ENCODE data around the gene PLCH2.

PLCH2 gene

DNA sequence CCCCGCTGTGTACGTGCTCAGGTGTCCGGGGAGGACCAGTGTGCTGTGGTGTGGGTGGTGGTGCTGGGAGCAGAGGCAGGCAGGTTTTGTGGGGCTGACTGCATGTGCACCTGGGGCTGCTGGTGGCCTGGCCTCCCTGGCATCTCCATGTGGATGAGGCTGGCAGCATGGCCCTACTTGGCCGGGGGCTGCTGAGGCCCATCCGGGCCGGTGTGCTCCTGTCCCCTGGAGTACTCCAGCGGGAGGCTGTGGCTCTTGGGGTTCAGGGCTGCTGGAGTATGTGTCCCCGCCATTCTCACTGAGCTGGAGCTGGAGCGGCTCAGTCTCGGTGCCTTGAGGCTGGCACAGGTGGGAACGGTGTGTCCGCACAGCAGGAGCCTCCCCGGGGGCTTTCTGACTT is 42.9 kb upstream of the PLCH2 start:
- H4K20me1 ChIP-seq (ENCODE audit: insufficient read depth, low read length), result peaks cover 2% of the 10 kb centered on the region; the same call in 1 of the 2 replicates
- no peaks in the 10 kb centered on the region for H3K79me2 ChIP-seq (ENCODE audit: insufficient read depth, low read length)
- TF ChIP-seq EZH2 (IDR thresholded peaks at IDR 0.05; ENCODE audit: borderline replicate concordance, low read depth, low read length, severe bottlenecking) (no peak), CTCF (IDR thresholded peaks at IDR 0.05; ENCODE audit: borderline replicate concordance, extremely low read depth, low read length, poor library complexity, severe bottlenecking) (no peak)
- no peak overlapping the region for H3K9ac ChIP-seq (ENCODE audit: low read depth, low read length)
- H3K4me2 ChIP-seq (ENCODE audit: insufficient read depth, low read length), result no peak overlapping the region
- no peak for ATAC-seq (ENCODE audit: insufficient read depth, low read depth)
- no peak overlapping the region for H3K4me3 ChIP-seq (ENCODE audit: low read depth in 1 of 2, low read length in 2 of 2)
- no peaks in the 10 kb centered on the region for H3K9me3 ChIP-seq (ENCODE audit: insufficient read depth, low read length, severe bottlenecking)
- no peaks in the 10 kb centered on the region for H3K4me1 ChIP-seq (ENCODE audit: insufficient read depth, low read length)
- DNase-seq, result no peak
- H3K27me3 ChIP-seq (ENCODE audit: insufficient read depth, low read length, poor library complexity), result no peaks in the 10 kb centered on the region
- H3K36me3 ChIP-seq (ENCODE audit: insufficient read depth, low read length), result no peaks in the 10 kb centered on the region
- H2AFZ ChIP-seq (ENCODE audit: low read depth, low read length), result no peak overlapping the region
- no peak overlapping the region for H3K27ac ChIP-seq (ENCODE audit: low read length)

- Histone ChIP-seq H3K27me3 (ENCODE audit: insufficient read depth, low read length, poor library complexity) (no peaks in the 10 kb centered on the region), H3K36me3 (ENCODE audit: insufficient read depth, low read length) (no peaks in the 10 kb centered on the region)
Measured at GRCh38 chr1:2433936-2434655, 42.0 kb upstream of the PLCH2 start.

GRCh38 chr1:2435091-2435490 is 41.0 kb upstream of the PLCH2 start:
- Histone ChIP-seq H3K79me2 (ENCODE audit: insufficient read depth, low read length) (no peaks in the 10 kb centered on the region), H3K27ac (ENCODE audit: low read length) (no peak overlapping the region), H3K4me2 (ENCODE audit: insufficient read depth, low read length) (no peak overlapping the region), H3K9ac (ENCODE audit: low read depth, low read length) (no peak overlapping the region), H3K27me3 (ENCODE audit: insufficient read depth, low read length, poor library complexity) (no peaks in the 10 kb centered on the region), H3K4me3 (ENCODE audit: low read depth in 1 of 2, low read length in 2 of 2) (no peak overlapping the region), H3K36me3 (ENCODE audit: insufficient read depth, low read length) (no peaks in the 10 kb centered on the region), H3K9me3 (ENCODE audit: insufficient read depth, low read length, severe bottlenecking) (no peaks in the 10 kb centered on the region), H4K20me1 (ENCODE audit: insufficient read depth, low read length) (peaks cover 2% of the 10 kb centered on the region; the same call in 1 of the 2 replicates), H2AFZ (ENCODE audit: low read depth, low read length) (no peak overlapping the region), H3K4me1 (ENCODE audit: insufficient read depth, low read length) (no peaks in the 10 kb centered on the region)
- ATAC-seq (ENCODE audit: insufficient read depth, low read depth), result no peak
- no peak for TF ChIP-seq EZH2 (IDR thresholded peaks at IDR 0.05; ENCODE audit: borderline replicate concordance, low read depth, low read length, severe bottlenecking)
- no peak for TF ChIP-seq CTCF (IDR thresholded peaks at IDR 0.05; ENCODE audit: borderline replicate concordance, extremely low read depth, low read length, poor library complexity, severe bottlenecking)
- no peak for DNase-seq

More at GRCh38 chr1:2433936-2434655, 42.0 kb upstream of the PLCH2 start:
- Histone ChIP-seq H3K4me1 (ENCODE audit: insufficient read depth, low read length) (no peaks in the 10 kb centered on the region), H3K9me3 (ENCODE audit: insufficient read depth, low read length, severe bottlenecking) (no peaks in the 10 kb centered on the region), H3K4me2 (ENCODE audit: insufficient read depth, low read length) (no peak overlapping the region), H3K4me3 (ENCODE audit: low read depth in 1 of 2, low read length in 2 of 2) (no peak overlapping the region), H2AFZ (ENCODE audit: low read depth, low read length) (no peak overlapping the region), H3K9ac (ENCODE audit: low read depth, low read length) (no peak overlapping the region), H3K27ac (ENCODE audit: low read length) (no peak overlapping the region), H4K20me1 (ENCODE audit: insufficient read depth, low read length) (peaks cover 2% of the 10 kb centered on the region; the same call in 1 of the 2 replicates), H3K79me2 (ENCODE audit: insufficient read depth, low read length) (no peaks in the 10 kb centered on the region)
- DNase-seq (no peak), ATAC-seq (ENCODE audit: insufficient read depth, low read depth) (no peak)
- TF ChIP-seq EZH2 (IDR thresholded peaks at IDR 0.05; ENCODE audit: borderline replicate concordance, low read depth, low read length, severe bottlenecking) (no peak), CTCF (IDR thresholded peaks at IDR 0.05; ENCODE audit: borderline replicate concordance, extremely low read depth, low read length, poor library complexity, severe bottlenecking) (no peak)

All from DND-41 (cell line).